ENCODE data around the gene SCN4B.

SCN4B gene

DNA sequence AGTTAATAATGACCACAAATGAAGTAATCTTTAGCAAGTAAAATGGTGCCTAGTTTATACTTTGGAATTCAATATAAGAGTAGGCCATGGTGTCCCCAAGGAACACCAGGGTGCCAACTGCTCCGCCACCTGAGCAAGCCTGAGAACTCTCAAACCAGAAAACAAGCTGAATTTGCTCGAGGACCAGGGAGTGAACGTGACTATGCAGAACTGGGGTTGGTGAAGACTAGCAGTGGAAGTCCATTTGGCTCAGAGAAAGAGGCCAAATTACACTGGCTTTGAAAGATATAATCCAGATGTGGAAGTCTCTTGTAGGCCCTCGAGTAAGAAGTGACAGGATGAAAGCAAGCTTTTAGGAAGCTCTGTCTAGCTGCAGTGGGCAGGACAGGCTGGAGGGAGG lies 57.1 kb downstream of the SCN4B start:
- no peak for DNase-seq

DNA sequence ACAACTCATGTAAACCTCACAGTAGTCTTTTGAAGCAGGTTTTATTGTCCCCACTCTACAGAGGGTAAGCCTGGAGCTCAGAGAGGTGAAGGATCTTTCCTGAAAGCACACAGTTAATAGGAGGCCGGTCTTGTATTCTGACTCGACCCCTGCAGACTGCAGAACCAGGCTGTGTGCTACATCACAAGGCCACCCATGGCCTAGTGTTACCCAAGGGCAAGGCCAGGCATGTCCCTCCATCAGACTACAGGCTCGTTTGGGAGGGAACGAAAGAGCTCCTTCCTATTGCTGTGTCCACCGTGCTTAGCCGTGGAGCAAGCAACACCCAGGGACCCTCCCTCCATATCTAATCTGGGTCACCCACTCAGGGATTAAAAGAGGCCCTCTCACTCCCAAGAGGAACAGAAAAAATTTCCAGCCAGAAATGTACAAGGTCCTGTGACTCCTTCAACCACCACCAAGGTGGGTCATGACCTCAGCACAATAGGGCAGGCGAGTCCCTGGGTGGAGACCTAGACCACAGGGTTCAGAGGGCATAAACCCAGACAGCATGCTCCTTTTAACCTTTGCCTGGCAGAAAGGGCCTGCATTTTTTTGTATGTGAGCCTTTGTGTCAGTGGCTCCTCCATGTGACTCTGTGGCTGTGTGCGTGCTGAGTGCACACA lies 59.6 kb downstream of the SCN4B start:
- no peak for DNase-seq

DNA sequence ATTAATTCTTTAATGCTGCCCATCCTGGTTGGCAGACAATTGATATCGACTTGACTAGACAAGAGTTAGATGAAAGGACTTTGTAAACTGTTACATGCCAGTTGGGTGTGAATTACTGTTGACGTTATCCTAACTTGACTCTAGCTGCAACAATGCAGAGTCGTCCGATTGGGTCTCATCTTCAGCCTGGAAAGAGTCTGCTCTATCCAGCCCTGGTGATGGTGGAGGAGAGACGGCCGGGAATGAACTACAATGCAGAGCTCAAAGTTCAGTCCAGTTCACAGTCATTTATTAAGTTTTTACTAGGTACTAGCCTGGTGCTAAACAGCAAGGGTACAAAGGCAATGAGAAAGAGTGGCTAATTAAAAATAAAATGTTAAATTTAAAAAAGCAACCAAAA lies 60.9 kb downstream of the SCN4B start:
- DNase-seq: no peak

DNA sequence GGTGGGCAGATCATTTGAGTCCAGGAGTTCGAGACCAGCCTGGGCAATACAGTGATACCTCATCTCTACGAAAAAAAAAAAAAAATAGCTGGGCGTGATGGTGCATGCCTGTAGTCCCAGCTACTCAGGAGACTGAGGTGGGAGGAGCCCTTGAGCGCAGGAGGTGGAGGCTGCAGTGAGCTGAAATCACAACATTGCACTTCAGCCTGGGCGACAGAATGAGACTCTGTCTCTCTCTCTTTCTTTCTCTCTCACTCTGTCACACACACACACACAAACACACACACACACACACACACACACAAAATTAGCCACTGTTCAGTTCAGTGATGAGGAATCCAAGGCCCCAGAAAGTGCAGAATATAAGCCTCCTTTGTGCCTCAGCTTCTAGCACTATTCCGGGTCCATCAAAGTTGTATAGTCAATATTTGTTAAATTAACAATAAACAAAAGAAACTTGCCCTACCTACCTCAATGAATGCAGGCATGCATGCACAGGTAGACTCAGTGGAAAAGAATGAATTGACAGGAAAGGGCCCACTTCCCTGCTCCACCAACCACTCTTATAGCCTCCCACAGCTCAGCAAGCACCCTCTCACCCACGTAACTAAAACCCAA lies 62.0 kb downstream of the SCN4B start:
- no peak for DNase-seq

DNA sequence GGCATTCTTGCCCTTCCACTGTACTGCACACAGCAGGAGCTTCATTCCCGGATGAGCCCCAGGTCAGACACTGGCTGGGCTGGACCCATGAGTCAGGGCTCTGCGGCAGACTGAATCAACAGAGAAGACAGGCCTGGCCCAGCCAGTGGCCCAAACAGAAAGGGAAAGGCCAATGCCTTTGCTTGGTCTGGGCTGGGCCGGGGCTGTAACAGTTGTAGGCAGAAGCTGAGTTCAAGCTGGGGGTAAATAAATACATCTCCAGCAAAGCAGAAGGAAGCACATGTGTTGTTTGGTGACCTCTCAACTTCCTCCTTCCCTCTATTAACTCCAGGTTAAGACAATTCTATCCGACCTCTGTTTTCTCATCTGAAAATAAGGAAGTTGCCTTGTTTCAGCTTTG lies 64.1 kb downstream of the SCN4B start:
- DNase-seq: peak; percentile 2

DNA sequence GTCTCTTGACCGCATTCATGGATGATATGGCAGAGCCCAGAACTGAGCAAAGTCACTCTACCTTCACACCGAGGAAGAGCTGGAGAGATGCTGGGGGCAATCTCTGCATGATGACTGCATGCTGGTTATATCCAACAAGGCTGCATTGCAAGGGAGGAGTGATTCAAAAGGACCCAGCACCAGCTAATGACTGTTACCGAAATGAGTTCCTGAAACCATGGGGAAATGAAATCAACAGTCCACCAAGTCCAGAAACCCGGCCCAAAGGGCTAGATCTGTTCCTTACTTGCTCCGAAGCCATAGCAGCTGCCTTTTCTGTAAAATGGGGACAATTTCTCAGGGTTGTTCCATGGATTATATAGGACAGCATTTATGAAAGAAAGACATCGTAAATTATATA lies 64.7 kb downstream of the SCN4B start:
- DNase-seq: no peak

DNA sequence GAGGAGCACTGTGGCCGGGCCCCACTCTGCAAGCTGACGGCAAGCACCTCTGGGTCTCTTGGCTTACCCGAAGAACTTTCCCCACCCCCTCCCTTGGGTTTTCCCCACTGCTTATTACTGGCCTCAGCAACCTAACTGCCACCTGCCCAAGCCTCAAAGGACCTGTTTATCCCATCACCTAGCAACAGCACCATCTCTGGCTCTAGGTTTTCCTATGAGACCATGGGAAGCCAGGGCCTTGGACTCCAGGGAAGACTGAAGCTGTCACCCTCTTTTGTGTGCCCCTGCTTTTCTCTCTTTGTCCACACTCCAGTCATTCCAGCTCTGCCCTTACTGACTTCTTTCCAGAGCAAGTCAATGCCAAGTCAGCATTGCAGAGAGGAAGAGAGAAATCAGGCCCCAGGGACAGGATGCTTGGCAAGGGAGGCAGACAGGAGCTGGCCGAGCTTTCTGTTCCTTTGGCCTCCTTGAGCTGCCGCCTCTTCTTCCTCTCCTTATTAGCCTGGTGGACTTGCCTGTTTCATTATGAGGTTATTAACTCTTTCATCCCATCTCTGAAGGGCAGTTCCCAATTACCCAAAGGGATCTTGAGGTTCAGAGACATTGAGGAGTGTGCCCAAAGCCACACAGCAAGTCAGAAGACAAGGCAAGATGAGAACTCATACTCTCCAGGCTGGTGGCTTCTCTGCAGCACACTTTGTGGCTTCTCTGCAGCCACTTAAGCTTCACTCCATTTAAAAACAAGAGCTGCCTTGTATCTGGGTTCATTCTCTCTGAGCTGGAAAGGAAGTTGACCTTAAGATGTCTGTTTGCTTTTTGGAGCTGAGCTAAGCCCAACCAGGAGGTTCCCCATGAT lies 65.5 kb downstream of the SCN4B start, which contains the start of gene SMIM35:
TSS of gene SMIM35 (minus strand) at position 51 of the 856 bp plus-strand sequence. CDS start 206 bp downstream, outside the sequence.
- no peak for DNase-seq

DNA sequence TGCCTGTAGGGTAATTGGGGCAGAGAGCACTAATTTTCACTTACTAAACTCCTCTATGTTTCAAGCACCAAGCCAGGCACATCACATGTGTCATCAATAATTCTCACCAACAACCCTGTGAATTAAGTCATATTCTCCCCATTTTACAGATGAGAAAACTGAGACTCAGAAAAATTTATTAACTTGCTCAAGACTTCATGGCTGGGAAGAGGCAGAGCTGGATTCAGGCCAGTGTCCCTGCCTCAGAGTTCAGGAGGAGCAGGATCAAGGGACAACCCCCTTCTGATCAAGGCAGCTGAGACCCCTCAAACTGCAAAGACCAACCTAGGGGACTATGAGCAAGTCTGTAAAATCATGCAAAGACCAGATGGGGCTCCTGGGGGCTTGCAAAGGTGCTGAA lies 68.0 kb downstream of the SCN4B start:
- DNase-seq: no peak

DNA sequence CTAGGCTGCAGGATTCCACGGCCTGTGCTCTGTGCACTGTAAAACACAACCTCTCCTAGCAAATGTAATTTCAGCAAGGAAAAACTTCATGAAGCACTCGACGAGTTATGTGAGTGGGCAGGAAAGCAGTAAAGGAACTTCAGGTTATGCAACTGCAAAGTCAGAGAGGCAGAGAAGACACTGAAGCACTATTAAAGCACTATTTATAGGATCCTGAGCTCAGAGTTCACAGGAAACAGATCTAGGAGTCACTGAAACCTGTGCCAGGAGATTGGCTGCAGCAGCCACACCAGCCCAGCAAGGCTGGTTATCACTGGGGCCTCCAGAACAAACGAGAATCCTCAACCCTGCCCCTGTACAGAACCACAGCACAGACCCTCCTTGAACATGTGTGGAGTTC lies 68.4 kb downstream of the SCN4B start:
- no peak for DNase-seq
